GM21447 (cell line): ENCODE results near the gene FAM156A.
"Not testable (repeated sequence)": the region's sequence is repeated elsewhere in the genome, so short reads cannot be mapped to it uniquely, and the experiment has no call there.

Experiments used
- ATAC-seq: cut with Tn5 transposase; IDR thresholded peaks from one replicate; pipeline ENCODE4 v1.9.1; 2021; ENCODE audit not compliant: unreplicated experiment

Gene FAM156A

DNA sequence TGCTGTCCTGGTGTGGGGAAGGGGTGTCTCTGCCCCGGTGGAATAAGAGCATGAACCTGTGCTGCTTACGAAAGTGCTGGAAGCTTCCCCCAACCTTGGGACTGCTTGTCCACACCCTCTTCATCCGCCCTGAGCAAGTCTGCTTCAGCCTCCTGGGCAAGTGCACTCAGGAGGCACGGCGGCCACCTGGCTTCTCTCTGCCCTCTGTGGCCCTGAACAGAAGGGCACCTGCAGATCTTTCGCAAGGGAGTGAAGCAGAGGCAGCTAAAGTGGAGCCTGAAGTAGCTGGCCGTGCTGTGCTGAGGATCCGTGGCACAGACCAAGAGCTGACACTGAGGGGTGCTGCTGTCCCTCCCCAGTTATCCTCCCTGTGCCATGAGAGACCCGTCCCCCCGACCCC is 9.6 kb upstream of the FAM156A start:
- ATAC-seq = not testable (repeated sequence)

DNA sequence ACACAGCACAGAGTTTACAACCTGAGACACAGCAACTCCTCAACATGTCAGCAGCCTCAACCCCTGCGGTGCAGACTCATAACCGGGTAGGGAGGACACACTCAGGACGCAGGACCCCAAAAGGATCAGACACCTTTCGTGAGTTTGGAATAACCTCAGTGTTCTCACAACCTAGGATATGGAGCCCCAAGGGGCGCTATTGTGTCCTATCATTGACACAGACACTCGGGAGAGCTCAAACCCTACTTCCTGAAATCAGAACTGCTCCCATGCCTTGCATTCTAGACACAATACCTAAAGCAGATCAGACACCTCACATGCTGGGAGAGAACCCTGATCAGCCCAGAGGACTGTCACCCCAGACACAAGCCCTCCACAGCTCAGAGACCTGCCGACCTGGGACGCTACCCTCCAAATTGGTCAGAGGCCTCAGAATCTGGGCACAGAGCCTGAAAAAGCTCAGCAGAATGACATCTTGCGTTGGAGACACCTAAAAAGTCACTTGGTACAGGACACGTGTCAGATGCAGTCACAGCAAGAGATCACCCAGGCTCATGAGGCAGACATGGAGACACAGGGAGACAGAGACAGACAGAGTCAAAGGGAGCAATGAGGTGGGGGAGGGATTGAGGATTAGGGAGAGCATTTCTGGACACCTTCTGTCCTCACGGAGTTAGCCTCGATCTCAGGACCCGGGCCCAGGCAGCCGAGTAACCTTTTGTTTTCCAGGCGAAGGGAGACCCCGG is 8.8 kb upstream of the FAM156A start:
- ATAC-seq = not testable (repeated sequence)

DNA sequence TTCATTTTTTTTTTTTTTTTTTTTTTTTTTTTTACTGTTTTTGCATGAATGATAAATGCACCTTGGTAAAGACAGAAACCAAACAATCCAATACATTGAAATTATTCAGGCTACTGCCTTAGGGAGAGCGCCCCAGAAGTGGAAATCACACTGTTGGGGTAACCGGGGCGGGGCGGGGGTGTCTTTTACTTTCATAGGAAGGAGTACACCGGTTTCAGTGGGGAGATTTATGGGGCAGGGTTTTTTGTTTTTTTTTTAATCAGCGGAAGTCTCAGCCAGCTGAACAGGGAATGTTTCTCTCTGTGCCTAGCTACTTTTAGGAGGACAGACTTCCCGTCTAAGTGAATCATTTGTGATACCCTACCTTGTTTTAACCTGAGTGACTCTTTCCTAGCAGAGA is 643 bp upstream of the FAM156A start:
- ATAC-seq = peak; percentile 52

DNA sequence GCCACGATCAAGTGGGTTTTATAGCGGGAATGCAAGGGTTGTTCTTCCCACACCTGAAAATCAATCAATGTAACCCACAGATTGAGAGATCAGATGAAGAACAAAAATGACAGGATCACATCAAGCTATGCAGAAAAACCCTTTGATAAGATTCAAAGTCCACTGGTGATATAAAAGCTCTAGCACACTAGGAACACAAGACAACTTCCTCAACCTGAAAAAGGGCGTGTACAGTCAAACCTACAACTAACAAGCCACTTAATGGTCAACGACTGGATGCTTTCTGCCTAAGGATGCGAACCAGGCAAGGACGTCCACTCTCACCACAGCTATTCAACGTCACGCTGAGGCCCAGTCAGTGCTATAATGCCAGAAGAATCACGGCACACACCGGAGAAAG is 8.4 kb downstream of the FAM156A start:
- ATAC-seq = not testable (repeated sequence)

DNA sequence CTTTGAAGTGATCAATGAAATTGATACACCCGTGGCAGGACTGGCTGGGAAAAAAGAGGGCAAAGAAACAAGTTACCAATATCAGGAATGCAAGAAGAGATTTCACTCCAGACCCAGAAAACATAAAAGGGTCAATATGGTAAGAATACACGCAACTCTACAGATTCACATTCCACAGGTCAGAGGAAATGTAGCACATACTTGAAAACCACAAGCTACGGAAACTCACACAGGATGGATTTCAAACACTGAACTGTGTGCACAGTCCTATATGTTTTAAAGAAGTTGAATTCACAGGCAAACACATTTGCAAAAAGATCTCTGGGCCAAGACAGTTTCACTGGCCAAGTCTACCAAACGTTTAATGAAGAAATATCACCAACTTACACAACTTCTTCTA is 9.0 kb downstream of the FAM156A start:
- not testable (repeated sequence) for ATAC-seq

DNA sequence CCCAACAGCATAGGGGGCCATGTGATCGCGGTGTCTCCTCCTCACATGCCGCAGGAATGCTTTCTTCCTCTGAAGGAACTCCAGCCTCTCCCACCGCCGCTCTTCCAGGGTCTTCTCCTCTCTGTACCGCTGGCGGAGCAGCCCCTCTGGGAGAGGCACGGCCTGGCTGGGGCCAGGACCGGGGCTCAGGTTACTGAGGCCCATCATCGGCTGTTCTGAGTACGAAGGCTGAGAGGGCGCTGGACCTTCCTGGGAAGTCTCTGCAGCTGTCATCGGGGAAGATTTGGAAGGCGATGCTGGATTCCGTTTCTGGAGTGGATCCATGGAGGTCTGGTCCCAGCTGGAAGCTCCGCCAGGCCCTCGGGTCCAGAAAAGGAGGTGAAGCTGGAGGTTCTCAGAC is 10.1 kb downstream of the FAM156A start:
- not testable (repeated sequence) for ATAC-seq

DNA sequence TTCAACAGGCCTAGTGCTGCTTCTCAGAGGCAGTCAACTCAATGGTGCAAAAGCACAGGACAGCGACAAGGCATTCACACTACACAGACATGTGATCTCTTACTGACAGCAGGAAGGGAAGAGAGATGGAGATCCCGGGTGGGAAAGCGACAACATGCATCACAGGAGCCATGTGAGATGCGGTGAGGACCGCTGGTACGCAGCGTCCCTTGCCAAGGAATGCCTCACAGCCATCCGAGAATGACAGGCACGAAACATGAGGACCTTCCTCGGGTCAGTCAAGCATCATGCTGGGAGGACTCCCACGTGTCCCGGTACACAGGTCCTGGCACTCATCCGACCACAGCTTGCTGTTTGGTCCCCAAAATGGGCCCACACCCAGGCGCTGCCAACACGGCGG is 10.8 kb downstream of the FAM156A start:
- ATAC-seq = not testable (repeated sequence)

DNA sequence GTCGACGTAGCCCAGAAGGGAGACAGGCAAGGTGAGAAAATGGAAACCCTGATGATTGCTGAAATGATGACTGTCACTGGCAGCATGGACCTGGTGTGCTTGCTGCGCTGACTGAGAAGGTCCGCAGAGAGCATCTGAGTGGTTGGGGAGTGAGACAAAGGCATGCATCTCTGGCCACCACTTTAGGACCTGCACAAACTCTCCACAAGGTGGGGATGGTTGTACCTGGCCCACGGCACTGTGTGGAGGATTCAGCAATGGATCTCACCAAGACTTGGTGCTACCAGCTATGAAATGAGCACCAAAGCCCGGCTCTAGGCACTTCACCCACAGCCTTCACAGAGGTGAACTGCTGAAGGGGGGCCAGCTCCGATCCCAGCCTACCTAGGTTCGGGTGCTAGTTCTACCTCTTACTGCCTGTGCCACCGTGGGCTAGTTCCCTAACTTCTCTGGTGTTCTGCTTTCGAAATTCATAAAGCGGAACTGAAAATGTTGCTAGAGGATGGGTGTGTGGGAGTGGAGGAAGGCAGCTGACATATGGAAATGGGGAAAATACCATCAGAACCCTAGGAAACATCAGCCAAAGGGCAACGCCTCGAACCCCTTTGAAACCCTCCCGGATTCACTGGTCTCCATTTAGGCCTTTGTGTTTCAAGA is 12.4 kb downstream of the FAM156A start:
- not testable (repeated sequence) for ATAC-seq

DNA sequence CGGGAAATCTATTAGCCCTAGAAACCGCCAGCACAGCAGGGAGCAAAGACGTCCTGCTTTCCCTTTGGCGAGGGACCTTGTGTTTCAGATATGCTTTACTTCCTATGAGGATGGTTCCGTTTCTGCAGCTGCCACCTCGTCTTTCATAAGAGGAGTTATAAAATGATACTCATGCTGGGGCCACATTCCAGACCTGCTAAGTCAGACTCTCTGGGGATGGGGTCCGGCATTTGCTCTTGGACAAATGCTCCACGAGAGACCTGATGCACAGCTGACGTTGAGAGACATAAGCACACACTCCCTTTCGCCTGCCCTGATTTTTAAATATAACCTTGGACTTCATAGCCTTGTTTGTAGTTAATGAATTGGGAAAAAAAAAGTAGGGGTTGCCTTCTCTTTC is 16.6 kb downstream of the FAM156A start:
- ATAC-seq = not testable (repeated sequence)

DNA sequence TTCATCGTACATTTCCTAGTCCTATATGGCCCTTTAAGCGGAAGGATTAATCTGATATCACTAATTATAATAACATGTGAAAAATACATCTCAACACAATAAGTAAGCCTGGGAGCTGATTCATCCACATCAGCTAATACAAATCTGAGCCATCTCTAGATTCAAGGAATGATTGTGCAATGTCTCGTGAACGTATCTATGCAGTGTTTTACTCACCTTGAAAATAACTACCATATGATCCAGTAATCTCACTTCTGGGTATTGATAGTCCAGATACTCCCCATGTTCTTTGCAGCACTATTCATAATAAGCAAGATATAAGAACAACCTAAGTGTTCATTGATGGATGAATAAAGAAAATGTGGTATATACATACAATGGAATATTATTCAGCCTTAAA is 17.6 kb downstream of the FAM156A start:
- not testable (repeated sequence) for ATAC-seq

DNA sequence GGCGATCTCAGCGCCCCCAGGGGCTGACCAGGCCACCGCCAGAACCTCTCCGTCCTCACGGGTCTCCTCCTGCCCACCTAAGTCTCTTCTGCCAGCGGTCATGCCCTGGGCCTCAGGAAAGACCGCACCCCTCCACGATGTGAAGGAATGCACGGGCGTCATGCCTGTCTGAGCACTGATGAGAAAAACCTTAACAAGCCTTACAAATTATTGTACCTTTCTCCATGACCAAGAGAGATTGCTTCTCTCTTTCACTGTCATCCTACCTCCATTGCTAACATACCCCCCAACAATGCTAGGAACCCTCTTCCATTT is 22.9 kb downstream of the FAM156A start:
- not testable (repeated sequence) for ATAC-seq

DNA sequence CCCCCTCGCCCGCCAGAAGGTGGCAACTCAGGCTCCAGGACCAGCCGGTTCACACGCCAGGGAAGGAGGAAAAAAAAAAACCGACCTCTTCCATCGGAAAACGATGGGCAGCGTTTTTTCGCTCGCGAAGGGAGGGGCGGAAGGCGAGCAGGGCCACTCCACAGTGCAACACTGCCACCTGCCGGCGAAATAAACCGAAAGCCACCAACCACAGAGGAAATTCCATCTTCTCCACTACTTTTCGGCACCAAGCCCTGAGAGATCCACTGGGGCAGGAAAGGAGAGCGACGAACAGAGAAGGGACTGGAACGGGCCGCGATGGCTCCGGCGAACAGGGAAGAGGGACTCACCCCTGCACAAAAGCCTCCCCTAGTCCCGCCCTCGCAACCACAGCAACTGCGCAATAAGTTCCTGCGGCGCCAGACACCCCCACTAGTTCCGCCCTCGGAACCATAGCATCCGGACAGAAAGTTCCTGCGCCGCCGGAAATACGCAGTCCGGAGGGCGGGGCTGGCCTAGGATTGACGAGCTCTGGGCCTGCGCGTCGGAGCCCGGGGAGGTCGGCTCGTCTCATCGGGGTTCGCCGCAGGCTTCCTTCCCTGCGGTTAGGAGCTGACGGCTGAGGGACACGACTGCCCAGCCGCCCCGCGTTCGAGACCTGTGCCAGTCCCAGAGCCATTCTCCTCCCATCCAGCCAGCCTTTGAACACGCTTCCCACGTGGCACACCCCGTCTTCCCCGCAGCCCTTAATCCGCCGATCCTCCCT is 23.4 kb downstream of the FAM156A start:
- peak; percentile 87 for ATAC-seq

DNA sequence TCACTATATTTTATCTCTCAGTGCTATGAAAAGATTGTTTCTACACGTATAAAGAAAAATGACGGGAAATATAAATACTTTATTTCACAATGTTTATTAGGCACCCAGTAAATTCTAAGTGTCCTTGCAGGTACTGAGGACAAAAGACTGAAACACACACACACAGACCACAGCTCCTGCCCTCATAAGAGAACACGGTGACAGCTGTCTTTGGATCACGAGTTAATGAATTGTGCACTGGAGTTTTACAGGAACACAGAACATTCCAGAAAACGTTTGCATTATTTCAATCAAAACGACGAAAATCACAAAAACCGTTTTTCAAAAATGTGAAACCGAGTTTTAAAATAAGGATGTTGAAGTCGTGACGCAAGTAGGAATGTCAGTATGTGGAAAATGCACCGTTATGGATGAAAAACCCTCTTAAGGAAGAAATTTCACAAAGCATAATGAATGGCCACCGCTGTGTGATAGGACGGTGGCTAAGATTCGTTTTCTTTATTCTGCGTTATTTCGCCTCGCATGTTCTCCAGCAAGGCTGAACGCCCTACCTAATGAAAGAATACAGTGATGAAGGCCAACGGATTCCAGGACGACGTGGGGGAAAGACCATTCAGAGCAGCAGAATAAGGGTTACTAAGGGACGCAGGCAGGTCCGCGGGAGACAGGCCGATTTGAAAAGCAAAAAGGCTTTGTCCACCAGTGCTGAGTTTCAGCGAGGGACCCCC is 24.2 kb downstream of the FAM156A start:
- ATAC-seq = no peak

DNA sequence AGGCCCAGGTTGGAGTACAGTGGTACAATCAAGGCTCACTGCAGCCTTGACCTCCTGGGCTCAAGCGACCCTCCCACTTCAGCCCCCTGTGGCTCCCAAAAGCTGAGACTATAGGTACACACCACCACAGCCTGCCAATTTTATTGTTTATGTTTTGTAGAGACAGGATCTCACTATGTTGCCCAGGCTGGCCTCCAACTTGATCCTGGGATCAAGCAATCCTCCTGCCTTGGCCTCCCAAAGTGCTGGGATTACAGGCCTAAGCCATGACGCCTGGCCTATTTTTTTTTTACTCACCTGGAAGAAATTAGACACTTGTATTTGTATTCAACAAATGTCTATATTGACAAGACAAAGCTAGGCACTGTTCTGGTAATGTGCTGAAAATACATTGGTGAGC is 25.1 kb downstream of the FAM156A start:
- ATAC-seq = no peak

DNA sequence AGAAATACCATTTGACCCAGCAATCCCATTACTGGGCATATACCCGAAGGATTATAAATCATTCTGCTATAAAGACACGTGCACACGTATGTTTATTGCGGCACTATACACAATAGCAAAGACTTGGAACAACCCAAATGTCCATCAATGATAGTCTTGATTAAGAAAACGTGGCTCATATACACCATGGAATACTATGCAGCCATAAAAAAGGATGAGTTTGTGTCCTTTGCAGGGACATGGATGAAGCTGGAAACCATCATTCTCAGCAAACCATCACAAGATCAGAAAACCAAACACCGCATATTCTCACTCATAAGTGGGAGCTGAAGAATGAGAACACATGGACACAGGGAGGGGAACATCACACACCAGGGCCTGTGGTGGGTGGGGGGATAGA is 28.1 kb downstream of the FAM156A start:
- ATAC-seq = not testable (repeated sequence)

DNA sequence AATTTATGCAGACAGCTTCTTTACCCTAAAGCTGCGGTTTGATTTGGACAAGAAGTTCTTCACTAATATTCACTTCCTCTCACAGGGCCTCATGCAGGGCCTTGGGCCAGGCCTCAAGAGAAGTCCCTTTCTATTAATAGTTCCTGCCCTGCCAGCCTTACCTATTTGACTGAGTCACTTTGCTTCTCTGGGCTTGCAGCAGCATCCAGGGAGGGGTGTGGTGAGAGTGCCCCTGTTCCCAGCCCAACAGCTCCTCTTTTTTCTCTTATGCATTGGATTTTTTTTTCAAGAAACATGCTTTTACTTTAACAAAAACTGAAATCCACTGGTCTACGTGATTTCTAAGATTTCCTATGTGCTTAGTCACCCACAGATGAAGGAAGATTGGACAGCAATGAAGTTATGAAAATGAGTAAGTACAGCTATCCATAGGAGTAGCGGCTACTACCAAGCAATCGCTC is 34.5 kb downstream of the FAM156A start:
- ATAC-seq = peak; percentile 57

DNA sequence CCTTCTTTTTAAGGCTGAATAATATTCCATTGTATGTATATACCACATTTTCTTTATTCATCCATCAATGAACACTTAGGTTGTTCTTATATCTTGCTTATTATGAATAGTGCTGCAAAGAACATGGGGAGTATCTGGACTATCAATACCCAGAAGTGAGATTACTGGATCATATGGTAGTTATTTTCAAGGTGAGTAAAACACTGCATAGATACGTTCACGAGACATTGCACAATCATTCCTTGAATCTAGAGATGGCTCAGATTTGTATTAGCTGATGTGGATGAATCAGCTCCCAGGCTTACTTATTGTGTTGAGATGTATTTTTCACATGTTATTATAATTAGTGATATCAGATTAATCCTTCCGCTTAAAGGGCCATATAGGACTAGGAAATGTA is 43.6 kb downstream of the FAM156A start:
- not testable (repeated sequence) for ATAC-seq

DNA sequence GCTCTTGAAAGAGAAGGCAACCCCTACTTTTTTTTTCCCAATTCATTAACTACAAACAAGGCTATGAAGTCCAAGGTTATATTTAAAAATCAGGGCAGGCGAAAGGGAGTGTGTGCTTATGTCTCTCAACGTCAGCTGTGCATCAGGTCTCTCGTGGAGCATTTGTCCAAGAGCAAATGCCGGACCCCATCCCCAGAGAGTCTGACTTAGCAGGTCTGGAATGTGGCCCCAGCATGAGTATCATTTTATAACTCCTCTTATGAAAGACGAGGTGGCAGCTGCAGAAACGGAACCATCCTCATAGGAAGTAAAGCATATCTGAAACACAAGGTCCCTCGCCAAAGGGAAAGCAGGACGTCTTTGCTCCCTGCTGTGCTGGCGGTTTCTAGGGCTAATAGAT is 44.6 kb downstream of the FAM156A start:
- ATAC-seq = not testable (repeated sequence)

DNA sequence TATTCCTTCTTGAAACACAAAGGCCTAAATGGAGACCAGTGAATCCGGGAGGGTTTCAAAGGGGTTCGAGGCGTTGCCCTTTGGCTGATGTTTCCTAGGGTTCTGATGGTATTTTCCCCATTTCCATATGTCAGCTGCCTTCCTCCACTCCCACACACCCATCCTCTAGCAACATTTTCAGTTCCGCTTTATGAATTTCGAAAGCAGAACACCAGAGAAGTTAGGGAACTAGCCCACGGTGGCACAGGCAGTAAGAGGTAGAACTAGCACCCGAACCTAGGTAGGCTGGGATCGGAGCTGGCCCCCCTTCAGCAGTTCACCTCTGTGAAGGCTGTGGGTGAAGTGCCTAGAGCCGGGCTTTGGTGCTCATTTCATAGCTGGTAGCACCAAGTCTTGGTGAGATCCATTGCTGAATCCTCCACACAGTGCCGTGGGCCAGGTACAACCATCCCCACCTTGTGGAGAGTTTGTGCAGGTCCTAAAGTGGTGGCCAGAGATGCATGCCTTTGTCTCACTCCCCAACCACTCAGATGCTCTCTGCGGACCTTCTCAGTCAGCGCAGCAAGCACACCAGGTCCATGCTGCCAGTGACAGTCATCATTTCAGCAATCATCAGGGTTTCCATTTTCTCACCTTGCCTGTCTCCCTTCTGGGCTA is 48.9 kb downstream of the FAM156A start:
- ATAC-seq = not testable (repeated sequence)

DNA sequence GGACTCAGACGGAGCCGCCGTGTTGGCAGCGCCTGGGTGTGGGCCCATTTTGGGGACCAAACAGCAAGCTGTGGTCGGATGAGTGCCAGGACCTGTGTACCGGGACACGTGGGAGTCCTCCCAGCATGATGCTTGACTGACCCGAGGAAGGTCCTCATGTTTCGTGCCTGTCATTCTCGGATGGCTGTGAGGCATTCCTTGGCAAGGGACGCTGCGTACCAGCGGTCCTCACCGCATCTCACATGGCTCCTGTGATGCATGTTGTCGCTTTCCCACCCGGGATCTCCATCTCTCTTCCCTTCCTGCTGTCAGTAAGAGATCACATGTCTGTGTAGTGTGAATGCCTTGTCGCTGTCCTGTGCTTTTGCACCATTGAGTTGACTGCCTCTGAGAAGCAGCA is 50.4 kb downstream of the FAM156A start:
- ATAC-seq = not testable (repeated sequence)

DNA sequence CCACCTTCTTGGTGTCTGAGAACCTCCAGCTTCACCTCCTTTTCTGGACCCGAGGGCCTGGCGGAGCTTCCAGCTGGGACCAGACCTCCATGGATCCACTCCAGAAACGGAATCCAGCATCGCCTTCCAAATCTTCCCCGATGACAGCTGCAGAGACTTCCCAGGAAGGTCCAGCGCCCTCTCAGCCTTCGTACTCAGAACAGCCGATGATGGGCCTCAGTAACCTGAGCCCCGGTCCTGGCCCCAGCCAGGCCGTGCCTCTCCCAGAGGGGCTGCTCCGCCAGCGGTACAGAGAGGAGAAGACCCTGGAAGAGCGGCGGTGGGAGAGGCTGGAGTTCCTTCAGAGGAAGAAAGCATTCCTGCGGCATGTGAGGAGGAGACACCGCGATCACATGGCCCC is 51.2 kb downstream of the FAM156A start:
- not testable (repeated sequence) for ATAC-seq
